OCI-LY7 (cell line): ENCODE data around the gene BDH1.

Source experiments
- CTCF ChIP-seq: fragments of 200-600 bp; sonication (generic); conservative IDR thresholded peaks from 2 replicates; pipeline ENCODE4 v1.5.1; 2014; ENCODE audit warnings: mild to moderate bottlenecking, antibody characterized with exemption, low read length, moderate library complexity, mixed read lengths
- EZH2phosphoT487 ChIP-seq: fragments of 200-600 bp; sonication (generic); IDR thresholded peaks from 2 replicates; pipeline ENCODE4 v1.6.1; 2018; ENCODE audit warnings: low read depth, borderline replicate concordance, mild to moderate bottlenecking, mixed run types, antibody characterized with exemption, low read length, moderate library complexity, mixed read lengths

- TF ChIP-seq CTCF = no peak
- no peak for TF ChIP-seq EZH2phosphoT487
Observed at GRCh38 chr3:197523526-197523925, 32.2 kb downstream of the BDH1 start.
